Hematopoietic multipotent progenitor cell (in vitro differentiated cells): Measurements from ENCODE around the gene ENKUR. TPM values are rescaled to one million over a fixed set of nuclear protein-coding genes. Genes with fewer than 3 reads are reported as not detected.

ENCODE experiments used
- DNase-seq, 3 donors: peaks; one replicate each; pipeline ENCODE4 v3.0.0-alpha.2; 2011 to 2015; ENCODE audit warnings: low read depth in 2 of 3, low spot score in 2 of 3
- total RNA-seq: library from RNA; depleted of rRNA; stranded (reverse); fragments of >200 nt; gene quantifications from one replicate; pipeline ENCODE4 v1.2.3, GENCODE V29; 2012

ENKUR gene
- total RNA-seq: under 0.01 TPM

- peak; percentile 95 to 96 (median 96) for DNase-seq
Measured at GRCh38 chr10:25015828-25016375, at the start of gene ENKUR. Gene ENKUR, minus strand, starts transcription at chr10:25016158. Its CDS starts 222 bp downstream, at chr10:25015936.

GRCh38 chr10:25064401-25064800, 48.4 kb upstream of the ENKUR start:
- DNase-seq: no peak

GRCh38 chr10:25063644-25064043, 47.7 kb upstream of the ENKUR start:
- DNase-seq: no peak

GRCh38 chr10:25063157-25063556, 47.2 kb upstream of the ENKUR start:
- DNase-seq: no peak

- peak in 1 of 3 donors; percentile 10 for DNase-seq
Measured at GRCh38 chr10:25061711-25062449, 45.9 kb upstream of the ENKUR start.

GRCh38 chr10:25061125-25061524, 45.2 kb upstream of the ENKUR start:
- DNase-seq: no peak

DNA sequence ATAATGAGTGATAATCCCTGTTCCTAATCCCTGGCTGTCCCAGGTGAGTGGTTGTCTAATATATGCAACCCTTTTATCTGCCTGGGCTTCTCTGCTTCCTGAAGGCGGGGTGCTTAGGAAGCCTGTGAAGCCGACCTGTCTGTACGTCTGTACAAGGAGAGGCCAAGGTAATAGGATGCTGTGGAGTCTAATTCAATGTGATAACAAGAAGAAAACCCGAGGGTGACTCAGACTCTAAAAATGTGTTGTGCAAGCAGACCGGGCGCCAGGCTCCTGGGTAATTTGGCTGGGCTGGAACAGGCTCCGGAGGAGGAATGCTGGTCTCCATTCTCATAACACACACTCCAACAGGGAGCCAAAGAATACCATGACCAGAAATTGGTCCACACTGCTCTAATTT, 44.0 kb upstream of the ENKUR start:
- DNase-seq: no peak

DNA sequence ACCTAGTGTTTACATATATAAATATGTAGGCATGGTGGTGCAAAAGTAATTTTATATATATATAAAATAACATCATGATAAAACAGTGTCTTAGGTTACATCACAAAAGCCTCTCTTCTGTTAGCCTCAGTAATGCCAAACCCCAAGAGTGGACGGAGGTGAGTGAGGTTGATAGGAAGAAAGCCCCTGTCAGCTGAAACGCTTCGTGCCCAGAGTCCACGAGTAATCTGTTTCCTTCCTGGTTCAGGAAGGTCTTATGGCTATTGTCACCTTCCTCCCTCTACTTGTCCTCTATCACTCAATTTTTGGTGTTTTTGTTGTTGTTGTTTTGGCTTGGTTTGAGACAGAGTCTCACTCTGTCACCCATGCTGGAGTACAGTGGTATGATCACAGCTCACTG, 41.9 kb upstream of the ENKUR start:
- DNase-seq: no peak

GRCh38 chr10:25056726-25057125, 40.8 kb upstream of the ENKUR start:
- no peak for DNase-seq

GRCh38 chr10:25052012-25052411, 36.1 kb upstream of the ENKUR start:
- DNase-seq: no peak

DNA sequence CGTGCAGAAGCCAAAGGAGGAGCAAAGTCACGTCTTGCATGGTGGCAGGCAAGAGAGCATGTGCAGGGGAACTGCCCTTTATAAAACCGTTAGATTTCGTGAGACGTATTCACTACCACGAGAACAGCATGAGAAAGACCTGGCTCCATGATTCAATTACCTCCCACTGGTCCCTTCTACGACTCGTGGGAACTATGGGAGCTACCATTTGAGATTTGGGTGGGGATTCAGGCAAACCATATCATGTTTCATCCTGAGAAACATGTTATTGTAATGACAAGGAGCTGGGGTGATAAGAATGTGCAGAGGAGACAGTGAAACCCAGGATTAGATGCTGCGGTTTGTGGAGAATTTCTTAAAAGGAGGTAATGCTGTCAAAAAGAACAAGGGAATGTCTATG, 34.4 kb upstream of the ENKUR start:
- DNase-seq: no peak

DNA sequence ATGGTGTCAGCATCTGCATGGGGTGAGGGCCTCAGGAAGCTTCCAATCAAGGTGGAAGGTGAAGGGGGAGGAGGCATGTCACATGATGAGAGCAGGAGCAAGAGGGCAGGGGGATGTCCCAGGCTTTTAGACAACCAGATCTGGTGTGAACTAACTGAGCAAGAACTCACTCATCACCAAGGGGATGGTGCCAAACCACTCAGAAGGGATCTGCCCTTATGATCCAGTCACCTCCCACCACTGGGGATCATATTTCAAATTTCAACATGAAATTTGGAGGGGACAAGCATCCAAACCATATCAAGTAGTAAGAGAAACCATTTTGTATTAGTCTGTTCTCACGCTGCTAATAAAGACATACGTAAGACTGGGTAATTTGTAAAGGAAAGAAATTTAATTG, 34.0 kb upstream of the ENKUR start:
- no peak for DNase-seq

DNA sequence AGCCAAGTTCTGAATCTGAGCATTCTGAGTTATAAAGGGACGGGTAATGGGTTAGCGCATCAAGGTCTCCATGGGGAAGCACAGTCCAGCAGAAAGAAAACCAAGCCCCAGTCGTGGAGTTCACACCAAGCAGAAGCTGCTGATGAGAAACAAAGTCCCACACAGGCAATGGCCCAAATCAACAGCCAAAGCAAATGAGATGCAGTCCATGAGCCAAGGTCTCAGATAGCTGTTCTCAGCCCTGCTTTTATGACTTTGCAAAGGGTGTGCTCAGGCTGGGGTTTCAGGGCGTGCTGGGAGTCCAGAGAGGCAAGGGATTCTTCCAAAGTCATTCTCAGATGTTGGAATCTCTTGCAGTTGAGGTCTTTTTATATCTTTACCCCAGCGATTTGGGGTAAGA, 32.5 kb upstream of the ENKUR start:
- no peak for DNase-seq

DNA sequence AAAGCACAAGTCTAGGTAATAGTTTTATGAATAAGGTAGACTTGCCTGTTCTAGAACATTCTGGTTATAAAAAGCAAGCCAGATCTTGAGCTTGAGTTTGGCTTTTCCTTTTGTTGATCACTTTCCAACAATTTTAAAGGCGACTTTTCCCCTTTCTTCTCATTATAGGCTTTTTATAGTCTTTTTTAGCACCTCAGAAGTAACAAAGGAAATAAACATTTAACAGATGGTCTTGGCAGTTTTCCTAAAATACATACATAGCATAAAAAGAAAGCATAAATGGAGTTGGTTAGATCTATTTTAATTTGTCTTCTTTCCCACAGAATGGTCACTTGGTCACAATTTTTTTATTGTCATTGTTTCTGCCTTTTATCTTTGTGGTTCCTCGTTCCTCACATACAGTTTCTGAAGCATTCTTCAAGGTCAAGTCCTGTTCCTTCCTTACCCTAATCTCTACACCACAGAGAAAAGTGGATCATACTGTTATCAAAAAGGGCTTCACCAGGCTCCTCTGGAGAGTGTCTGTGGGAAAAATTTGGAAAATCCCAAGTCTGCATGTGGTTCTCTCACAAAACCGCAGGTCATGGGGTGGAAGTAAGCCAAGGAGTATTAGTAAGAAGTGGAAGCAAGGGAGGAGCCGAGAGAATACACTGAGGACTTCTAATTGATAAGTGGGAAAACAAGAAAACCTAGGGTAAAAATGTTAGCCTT, 31.8 kb upstream of the ENKUR start:
- no peak for DNase-seq

DNA sequence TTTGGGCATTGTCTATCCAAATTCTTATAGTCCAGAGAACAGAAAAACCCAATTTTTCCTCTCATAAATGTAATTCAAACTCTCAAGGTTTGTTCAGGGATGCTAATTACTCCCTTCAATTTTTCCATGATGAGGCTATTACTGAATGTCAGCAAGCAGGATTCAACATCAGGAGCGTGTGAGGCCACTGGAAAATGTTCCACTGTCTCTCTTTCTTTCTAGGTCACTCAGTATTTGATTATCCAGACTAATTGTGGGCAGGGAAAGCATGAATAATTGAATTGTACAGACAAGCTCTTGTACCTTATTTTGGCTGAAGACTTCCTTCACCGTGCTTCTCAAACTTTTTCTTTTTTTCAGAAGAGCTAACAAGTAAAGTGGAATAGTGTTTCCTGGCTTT, 31.1 kb upstream of the ENKUR start:
- no peak for DNase-seq

GRCh38 chr10:25046641-25047040, 30.7 kb upstream of the ENKUR start:
- no peak for DNase-seq

DNA sequence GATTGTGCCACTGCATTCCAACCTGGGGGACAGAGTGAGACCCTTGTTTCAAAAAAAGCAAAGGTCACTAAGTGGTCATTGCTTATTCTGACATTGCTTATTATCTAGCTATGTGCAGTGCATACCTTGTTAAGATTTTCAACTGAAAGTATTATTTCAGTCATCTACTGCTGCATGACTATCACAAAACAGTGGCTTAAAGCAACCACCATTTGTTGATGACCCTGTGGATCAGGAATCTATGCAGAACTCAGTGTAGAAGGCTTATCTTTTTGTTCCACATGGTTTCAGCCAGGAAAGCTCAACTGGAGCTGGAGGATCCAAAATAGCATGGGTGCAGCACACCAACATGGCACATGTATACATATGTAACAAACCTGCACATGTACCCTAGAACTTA, 23.6 kb upstream of the ENKUR start:
- DNase-seq: no peak

DNA sequence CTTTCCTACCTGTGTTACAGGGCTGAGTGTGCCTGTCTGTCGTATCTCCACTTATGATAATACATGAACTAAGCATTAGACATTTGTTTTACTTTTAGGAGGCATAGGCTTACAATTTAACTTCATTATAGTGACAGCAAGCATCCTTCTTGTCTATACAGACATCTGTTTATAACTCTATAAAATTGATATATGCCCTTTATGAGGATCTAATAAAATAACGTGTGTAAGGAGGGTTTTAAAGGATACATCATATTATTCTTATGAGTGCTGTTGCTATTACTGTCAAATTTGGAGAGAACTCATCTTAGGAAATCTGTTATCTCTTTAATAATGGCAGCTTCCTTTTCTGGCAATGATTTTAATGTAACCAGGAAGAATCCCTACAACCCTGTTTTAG, 22.4 kb upstream of the ENKUR start:
- no peak for DNase-seq

- DNase-seq: peak in 2 of 3 donors; percentile 11 to 39
Measured at GRCh38 chr10:25036381-25036780, 20.4 kb upstream of the ENKUR start.

GRCh38 chr10:25029519-25029918, 13.6 kb upstream of the ENKUR start:
- DNase-seq: no peak

- no peak for DNase-seq
Measured at GRCh38 chr10:25028711-25029110, 12.8 kb upstream of the ENKUR start.

GRCh38 chr10:25026463-25026862, 10.5 kb upstream of the ENKUR start:
- peak in 2 of 3 donors; percentile 9 to 33 for DNase-seq
